Hepatocyte (in vitro differentiated cells): ENCODE results near the gene VIPR2.

Experiments used
- CTCF ChIP-seq: fragments of 200-600 bp; sonication (generic); IDR thresholded peaks from 2 replicates; pipeline ENCODE4 v1.5.1; 2016; ENCODE audit warnings: antibody characterized with exemption, mild to moderate bottlenecking; ENCODE audit not compliant: poor library complexity
- EZH2 ChIP-seq: fragments of 200-600 bp; sonication (generic); IDR thresholded peaks from 2 replicates; pipeline ENCODE4 v1.6.1; 2016; ENCODE audit warnings: antibody characterized with exemption, mild to moderate bottlenecking, borderline replicate concordance

GRCh38 chr7:158988302-158988862, 156.3 kb downstream of the VIPR2 start:
- TF ChIP-seq CTCF: no peak
- TF ChIP-seq EZH2: no peak
